Ovary (tissue), 9 donors: ENCODE measurements around the gene PTPRQ. TPM values are rescaled to one million over a fixed set of nuclear protein-coding genes. Genes with fewer than 3 reads are reported as not detected.

Experiments used
- DNase-seq, 5 donors: peaks; one replicate each; pipeline ENCODE4 v3.0.0-alpha.2; 2019 to 2020
- H3K27ac ChIP-seq, 2 donors: fragments of 200-600 bp; one replicate each; pipeline versions ENCODE4 v1.5.1 to v1.8.0; 2019 to 2022
- H3K27me3 ChIP-seq: fragments of 200-600 bp; one replicate; pipeline ENCODE4 v1.8.0; 2022
- H3K36me3 ChIP-seq: fragments of 200-600 bp; sonication (generic); one replicate; pipeline ENCODE4 v1.5.1; 2019
- H3K4me1 ChIP-seq: one replicate; pipeline ENCODE4 v1.8.1; 2013; ENCODE audit warnings: mild to moderate bottlenecking, moderate library complexity; ENCODE audit not compliant: insufficient read depth
- H3K4me3 ChIP-seq: fragments of 200-600 bp; sonication (generic); one replicate; pipeline ENCODE4 v1.5.1; 2017
- H3K9me3 ChIP-seq, 2 donors: fragments of 200-600 bp in 1 of 2; sonication (generic) in 1 of 2; one replicate each; pipeline versions ENCODE4 v1.5.1 to v1.8.1; 2013 to 2019; ENCODE audit warnings: mild to moderate bottlenecking in 1 of 2, moderate library complexity in 1 of 2
- CTCF ChIP-seq, 3 donors: fragments of 450-650 bp in 2 of 3; fragments of 200-600 bp in 1 of 3; IDR thresholded peaks; one replicate each; pipeline versions ENCODE4 v1.5.1 to v1.8.0; 2016 to 2022; ENCODE audit warnings: antibody characterized with exemption in 3 of 3, mild to moderate bottlenecking in 1 of 3
- EP300 ChIP-seq: sonication (generic); formaldehyde crosslinking; IDR thresholded peaks from one replicate; pipeline ENCODE4 v1.6.1; 2017; ENCODE audit warnings: antibody characterized with exemption
- POLR2A ChIP-seq: fragments of 450-650 bp; IDR thresholded peaks from one replicate; pipeline ENCODE4 v1.6.1; 2017; ENCODE audit warnings: antibody characterized with exemption, mild to moderate bottlenecking, moderate library complexity
- WGBS, 3 donors: extraction: QIAGEN DNeasy Blood & Tissue Kit in 1 of 3; methylation state at CpG; one replicate each; pipeline versions ENCODE4 v1.1.5 to v1.1.7; 2013 to 2017; 5-methylcytosine and 5-hydroxymethylcytosine counted together
- intact Hi-C, 4 donors: fragments of 100-400 bp; cut with DNase I; formaldehyde crosslinking; loops; one replicate each; pipeline versions ENCODE4 v1.11.0 to v1.15.1; 2022 to 2023
- polyA plus RNA-seq, 2 donors: library from polyadenylated mRNA; stranded (reverse); fragments of 200-250 nt in 1 of 2; fragments of 350-450 nt in 1 of 2; fragmentation: Illumina TruSeq in 1 of 2; extraction: RNeasy Lipid Tissue Mini Kit (QIAGEN cat#74804) in 1 of 2; gene quantifications; one replicate each; pipeline ENCODE4 v1.2.3, GENCODE V29; 2013 to 2014
- total RNA-seq, 7 donors: library from RNA; depleted of rRNA in 2 of 7; stranded (reverse); fragments of >200 nt in 2 of 7; fragmentation: NEBNext Ultra II Directional in 3 of 7; extraction: Animal tissue kit (Norgen Biotek cat#: 25700) in 3 of 7; gene quantifications; one replicate each; pipeline versions ENCODE4 v1.1.0 to v1.2.4, GENCODE V29; 2016 to 2023
- donor health status: DM: no; HTN: no; CAD: no; lungs with moderate emphysema.
- donor health status: DM: no; HTN: no; CAD: no.
- donor health status: Bipolar disorder and iron deficiency.
- donor health status: DM: yes; HTN: yes; CAD: no.
- donor health status: DM: no; HTN: no; CAD: no.
- donor health status: DM: yes; HTN: yes; CAD: no.

Gene PTPRQ
- total and polyA plus RNA-seq, 9 donors: 0.05 to 18.8 (median 0.23) TPM

- intact Hi-C loops: no loop called here
- Histone ChIP-seq H3K9me3 (no peaks in the 10 kb centered on the region), H3K27me3 (no peaks in the 10 kb centered on the region), H3K36me3 (no peaks in the 10 kb centered on the region), H3K27ac (no peak overlapping the region), H3K4me3 (no peak overlapping the region), H3K4me1 (no peaks in the 10 kb centered on the region)
- TF ChIP-seq EP300: no peak
- DNase-seq: no peak
- 85 to 95% (median 88%) methylated on average over 3 of the region's 3 CpGs for WGBS, 3 donors
Measured at GRCh38 chr12:80549298-80549697, 105.3 kb downstream of the PTPRQ start.

- DNase-seq: no peak
- intact Hi-C loops: no loop called here
Measured at GRCh38 chr12:80551897-80552296, 107.9 kb downstream of the PTPRQ start.

GRCh38 chr12:80553316-80553715, 109.3 kb downstream of the PTPRQ start:
- H3K9me3 ChIP-seq: no peaks in the 10 kb centered on the region
- intact Hi-C loops: no loop called here
- no peak overlapping the region for H3K4me3 ChIP-seq
- H3K36me3 ChIP-seq: no peaks in the 10 kb centered on the region
- no peaks in the 10 kb centered on the region for H3K4me1 ChIP-seq
- TF ChIP-seq CTCF (IDR thresholded peaks at IDR 0.05): no peak
- TF ChIP-seq POLR2A: no peak
- no peak for TF ChIP-seq EP300
- WGBS, 3 donors: 48 to 64% (median 63%) methylated on average over 3 of the region's 3 CpGs
- no peak overlapping the region for H3K27ac ChIP-seq
- DNase-seq: no peak
- H3K27me3 ChIP-seq: no peaks in the 10 kb centered on the region

More at GRCh38 chr12:80551897-80552296, 107.9 kb downstream of the PTPRQ start:
- Histone ChIP-seq H3K4me1 (no peaks in the 10 kb centered on the region), H3K27me3 (no peaks in the 10 kb centered on the region), H3K4me3 (no peak overlapping the region), H3K36me3 (no peaks in the 10 kb centered on the region), H3K27ac (no peak overlapping the region), H3K9me3 (no peaks in the 10 kb centered on the region)
- WGBS, 3 donors: 12 to 17% (median 14%) methylated on average over 1 of the region's 1 CpG
- TF ChIP-seq CTCF (IDR thresholded peaks at IDR 0.05): no peak
- no peak for TF ChIP-seq EP300

- no peak for TF ChIP-seq CTCF (IDR thresholded peaks at IDR 0.05)
- TF ChIP-seq EP300: no peak
- TF ChIP-seq POLR2A: no peak
- Histone ChIP-seq H3K4me3 (no peak overlapping the region), H3K27ac (no peak overlapping the region), H3K27me3 (no peaks in the 10 kb centered on the region), H3K4me1 (no peaks in the 10 kb centered on the region), H3K9me3 (no peaks in the 10 kb centered on the region), H3K36me3 (no peaks in the 10 kb centered on the region)
- 48 to 59% (median 50%) methylated on average over 1 of the region's 1 CpG for WGBS, 3 donors
- intact Hi-C loops: no loop called here
- DNase-seq: no peak
Measured at GRCh38 chr12:80556566-80556965, 112.5 kb downstream of the PTPRQ start.

- Histone ChIP-seq H3K9me3 (no peaks in the 10 kb centered on the region), H3K27ac (no peak overlapping the region), H3K4me1 (no peaks in the 10 kb centered on the region), H3K4me3 (no peak overlapping the region), H3K36me3 (no peaks in the 10 kb centered on the region), H3K27me3 (no peaks in the 10 kb centered on the region)
- no peak for TF ChIP-seq POLR2A
- TF ChIP-seq EP300: no peak
- no peak for TF ChIP-seq CTCF (IDR thresholded peaks at IDR 0.05)
- DNase-seq: no peak
- intact Hi-C loops: no loop called here
- 70 to 76% (median 72%) methylated on average over 1 of the region's 1 CpG for WGBS, 3 donors
Measured at GRCh38 chr12:80559766-80560165, 115.7 kb downstream of the PTPRQ start.
